ENCODE results near the gene SLC9A6. TPM values are rescaled to one million over a fixed set of nuclear protein-coding genes. Genes with fewer than 3 reads are reported as not detected.

SLC9A6 gene
- total RNA-seq, 2 donors from 2014 or later = 13.9 to 14.9 TPM

DNA sequence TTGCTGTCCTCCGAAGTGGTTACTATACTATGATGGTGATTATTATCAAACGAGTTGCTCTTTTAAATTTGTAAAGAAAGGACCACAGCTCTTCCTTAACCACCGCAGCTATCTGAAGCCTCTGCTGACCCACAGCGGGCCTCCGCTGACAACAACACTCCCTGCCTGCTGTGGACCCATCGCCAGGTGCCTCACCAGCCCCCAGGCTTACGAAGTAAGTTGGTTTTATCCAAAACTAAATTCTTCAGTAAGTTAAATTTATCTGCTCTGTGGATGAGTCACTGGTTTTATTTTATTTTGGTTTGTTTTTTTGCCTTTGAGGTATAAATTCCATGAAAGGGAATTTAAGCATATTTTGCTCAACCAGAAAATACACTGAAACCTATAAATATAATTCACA lies 54.7 kb downstream of the SLC9A6 start:
- peak; percentile 20 for ATAC-seq (ENCODE audit: insufficient number of reproducible peaks, low FRiP score, low read depth)
- peak overlapping the region; percentile 66 to 72 for H3K27ac ChIP-seq

DNA sequence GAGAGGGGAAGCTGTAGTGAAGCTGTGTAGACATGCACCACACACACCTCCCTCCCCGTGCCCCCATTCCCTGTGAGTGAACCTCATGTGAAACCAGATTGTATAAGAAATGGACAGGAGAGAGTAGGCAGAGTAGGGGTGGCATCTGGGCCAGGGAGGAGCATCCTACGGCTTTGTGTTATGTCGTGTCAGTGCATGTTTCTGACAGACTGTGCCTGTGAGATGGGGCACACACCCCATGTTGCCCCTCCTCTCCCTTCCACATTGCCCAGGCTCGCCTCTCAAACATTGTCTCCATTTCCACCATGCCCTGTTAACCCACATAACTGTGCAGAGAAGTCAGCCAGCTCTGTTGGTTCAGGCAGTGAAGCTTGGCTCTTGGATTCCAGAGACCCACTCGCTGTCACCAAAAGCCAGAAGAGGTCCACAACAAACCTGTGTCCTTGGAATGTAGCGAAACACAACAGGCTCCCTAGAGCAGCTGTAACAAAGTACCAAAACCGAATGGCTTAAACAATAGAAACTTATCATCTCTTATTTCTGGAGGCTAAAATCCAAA lies 56.1 kb downstream of the SLC9A6 start:
- ATAC-seq (ENCODE audit: insufficient number of reproducible peaks, low FRiP score, low read depth) (no peak), DNase-seq (ENCODE audit: low spot score) (no peak)
- H3K9me3 ChIP-seq = no peaks in the 10 kb centered on the region
- H3K27me3 ChIP-seq (replicated peaks; ENCODE audit: insufficient read depth) = no peaks in the 10 kb centered on the region
- H3K27ac ChIP-seq = peak overlapping the region; percentile 34 to 72
- TF ChIP-seq, protein P1, sequence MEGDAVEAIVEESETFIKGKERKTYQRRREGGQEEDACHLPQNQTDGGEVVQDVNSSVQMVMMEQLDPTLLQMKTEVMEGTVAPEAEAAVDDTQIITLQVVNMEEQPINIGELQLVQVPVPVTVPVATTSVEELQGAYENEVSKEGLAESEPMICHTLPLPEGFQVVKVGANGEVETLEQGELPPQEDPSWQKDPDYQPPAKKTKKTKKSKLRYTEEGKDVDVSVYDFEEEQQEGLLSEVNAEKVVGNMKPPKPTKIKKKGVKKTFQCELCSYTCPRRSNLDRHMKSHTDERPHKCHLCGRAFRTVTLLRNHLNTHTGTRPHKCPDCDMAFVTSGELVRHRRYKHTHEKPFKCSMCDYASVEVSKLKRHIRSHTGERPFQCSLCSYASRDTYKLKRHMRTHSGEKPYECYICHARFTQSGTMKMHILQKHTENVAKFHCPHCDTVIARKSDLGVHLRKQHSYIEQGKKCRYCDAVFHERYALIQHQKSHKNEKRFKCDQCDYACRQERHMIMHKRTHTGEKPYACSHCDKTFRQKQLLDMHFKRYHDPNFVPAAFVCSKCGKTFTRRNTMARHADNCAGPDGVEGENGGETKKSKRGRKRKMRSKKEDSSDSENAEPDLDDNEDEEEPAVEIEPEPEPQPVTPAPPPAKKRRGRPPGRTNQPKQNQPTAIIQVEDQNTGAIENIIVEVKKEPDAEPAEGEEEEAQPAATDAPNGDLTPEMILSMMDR (IDR thresholded peaks at IDR 0.05) = no peak
- peaks cover 0 to 21% of the 10 kb centered on the region in 2 donors for H3K4me1 ChIP-seq (ENCODE audit: control insufficient read depth in 1 of 2, low read depth in 2 of 2)
- H3K36me3 ChIP-seq = no peaks in the 10 kb centered on the region
- H3K4me3 ChIP-seq = no peak overlapping the region

More for the DNA sequence above, 54.7 kb downstream of the SLC9A6 start:
- Histone ChIP-seq H3K4me3 (peak overlapping the region; percentile 11), H3K9me3 (no peaks in the 10 kb centered on the region), H3K36me3 (no peaks in the 10 kb centered on the region), H3K4me1 (ENCODE audit: control insufficient read depth in 1 of 2, low read depth in 2 of 2) (peaks cover 0 to 14% of the 10 kb centered on the region in 2 donors), H3K27me3 (replicated peaks; ENCODE audit: insufficient read depth) (no peaks in the 10 kb centered on the region)
- no peak for DNase-seq (ENCODE audit: low spot score)
- TF ChIP-seq, protein P1 (IDR thresholded peaks at IDR 0.05) = no peak

DNA sequence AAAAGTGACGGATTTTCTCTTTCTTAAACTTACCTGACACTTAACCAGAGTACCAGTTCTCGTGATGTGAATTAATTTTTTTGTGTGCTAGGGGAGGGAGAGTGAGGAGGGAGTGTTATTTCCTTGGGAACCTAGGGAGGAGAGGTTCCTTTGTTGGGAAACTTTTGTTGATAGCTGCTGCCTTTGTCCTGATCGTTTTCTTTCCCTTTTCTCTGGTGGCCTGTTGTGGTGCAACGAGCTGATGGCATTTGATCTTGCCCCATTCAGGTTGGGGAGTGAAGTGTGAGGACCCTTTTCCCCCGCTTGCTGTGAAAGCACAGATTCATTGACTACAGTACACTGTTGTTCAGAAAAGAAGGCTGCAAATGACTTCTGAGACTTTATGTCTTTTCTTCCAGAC lies 59.8 kb downstream of the SLC9A6 start:
- no peak for ATAC-seq (ENCODE audit: insufficient number of reproducible peaks, low FRiP score, low read depth)

DNA sequence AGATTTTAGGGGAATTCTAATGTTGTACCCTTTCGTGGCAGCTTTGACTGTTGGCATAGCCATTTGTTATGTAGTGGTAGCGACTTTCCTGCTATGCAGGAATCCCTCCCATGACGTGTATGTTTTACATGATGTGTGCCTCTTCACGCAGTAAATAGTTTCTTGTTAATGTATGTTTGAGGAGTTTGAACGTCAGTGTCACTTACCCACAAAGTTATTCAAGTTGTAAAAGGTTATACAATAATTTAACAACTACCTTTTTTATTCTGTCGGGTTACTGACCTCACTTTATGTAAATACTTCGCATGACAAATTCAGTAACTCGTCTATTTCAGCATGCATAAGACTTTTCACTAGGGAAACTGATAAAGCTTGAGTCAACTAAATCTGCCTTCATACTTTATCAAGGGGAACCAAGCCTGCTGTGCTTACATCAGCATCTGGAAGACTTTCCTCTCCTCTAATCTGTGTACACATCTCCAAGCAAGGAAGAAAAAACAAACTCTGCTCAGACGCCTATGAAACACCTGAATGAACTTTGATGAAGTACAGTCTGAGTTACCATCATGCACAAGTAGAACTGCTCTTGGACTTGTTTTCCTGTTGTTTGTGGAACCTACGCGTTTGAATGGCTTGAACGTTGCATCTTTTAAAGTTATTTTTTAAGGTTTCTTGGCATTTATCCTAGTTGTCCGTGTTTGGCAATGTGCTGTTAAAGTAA lies 61.2 kb downstream of the SLC9A6 start:
- DNase-seq (ENCODE audit: low spot score) (no peak), ATAC-seq (ENCODE audit: insufficient number of reproducible peaks, low FRiP score, low read depth) (no peak)
- H3K27ac ChIP-seq = peak overlapping the region in 1 of 2 donors; percentile 41
- peaks cover 0 to 30% of the 10 kb centered on the region in 2 donors for H3K4me1 ChIP-seq (ENCODE audit: control insufficient read depth in 1 of 2, low read depth in 2 of 2)
- H3K27me3 ChIP-seq (replicated peaks; ENCODE audit: insufficient read depth) = no peaks in the 10 kb centered on the region
- TF ChIP-seq, protein P1 (IDR thresholded peaks at IDR 0.05) = no peak
- H3K4me3 ChIP-seq = no peak overlapping the region
- H3K36me3 ChIP-seq = no peaks in the 10 kb centered on the region
- H3K9me3 ChIP-seq = no peaks in the 10 kb centered on the region

More for the DNA sequence above, 59.8 kb downstream of the SLC9A6 start:
- H3K4me1 ChIP-seq (ENCODE audit: control insufficient read depth in 1 of 2, low read depth in 2 of 2) = peaks cover 0 to 29% of the 10 kb centered on the region in 2 donors
- H3K36me3 ChIP-seq = no peaks in the 10 kb centered on the region
- H3K4me3 ChIP-seq = no peak overlapping the region
- H3K27me3 ChIP-seq (replicated peaks; ENCODE audit: insufficient read depth) = no peaks in the 10 kb centered on the region
- peak overlapping the region in 1 of 2 donors; percentile 38 for H3K27ac ChIP-seq
- TF ChIP-seq, protein P1 (IDR thresholded peaks at IDR 0.05) = no peak
- DNase-seq (ENCODE audit: low spot score) = no peak
- no peaks in the 10 kb centered on the region for H3K9me3 ChIP-seq

DNA sequence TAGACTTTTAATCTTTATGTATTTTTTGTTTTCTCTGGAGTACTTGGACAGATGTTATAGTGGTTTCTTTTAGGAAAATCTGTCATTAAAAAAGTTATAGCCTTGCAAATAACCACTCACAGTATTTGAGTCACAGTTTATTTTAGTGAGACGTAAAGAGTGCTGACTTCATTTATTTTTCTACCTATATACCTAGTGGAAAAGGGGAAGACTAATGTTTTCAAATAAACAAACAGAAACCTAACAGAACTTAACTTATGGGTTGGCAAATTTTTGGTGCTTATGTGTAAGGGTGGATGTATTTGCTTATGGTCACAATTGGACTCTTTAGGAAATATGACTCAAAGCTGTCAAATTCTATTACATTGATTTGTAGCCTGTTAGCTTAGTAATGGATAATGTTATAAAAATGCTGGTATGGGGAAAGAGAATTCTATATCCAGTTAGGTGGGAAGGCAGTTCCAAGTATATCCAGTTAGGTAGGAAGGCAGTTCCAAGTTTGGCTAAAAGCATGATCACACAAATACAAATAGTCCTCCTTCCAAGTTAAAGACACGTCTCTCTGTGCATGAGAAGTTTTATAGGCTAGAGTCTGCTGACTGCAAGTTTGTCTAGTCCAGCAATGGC lies 61.9 kb downstream of the SLC9A6 start:
- ATAC-seq (ENCODE audit: insufficient number of reproducible peaks, low FRiP score, low read depth) = peak; percentile 28
- no peaks in the 10 kb centered on the region for H3K9me3 ChIP-seq
- H3K27me3 ChIP-seq (replicated peaks; ENCODE audit: insufficient read depth) = no peaks in the 10 kb centered on the region
- DNase-seq (ENCODE audit: low spot score) = no peak
- peaks cover 0 to 36% of the 10 kb centered on the region in 2 donors for H3K4me1 ChIP-seq (ENCODE audit: control insufficient read depth in 1 of 2, low read depth in 2 of 2)
- TF ChIP-seq, protein P1 (IDR thresholded peaks at IDR 0.05) = no peak
- peak overlapping the region; percentile 41 to 61 for H3K27ac ChIP-seq
- no peak overlapping the region for H3K4me3 ChIP-seq
- no peaks in the 10 kb centered on the region for H3K36me3 ChIP-seq
